ENCODE data around the gene GAMT. TPM values are rescaled to one million over a fixed set of nuclear protein-coding genes. Genes with fewer than 3 reads are reported as not detected.

Gene GAMT
- total and polyA plus RNA-seq, 2 experiments from 2014 or later, result 21.5 to 36.9 TPM

- TF ChIP-seq JUNB (IDR thresholded peaks at IDR 0.05; ENCODE audit: unreplicated experiment) (no peak), NANOG (IDR thresholded peaks at IDR 0.05; ENCODE audit: borderline replicate concordance) (no peak), POLR2AphosphoS5 (IDR thresholded peaks at IDR 0.05; ENCODE audit: low read depth) (no peak), EZH2phosphoT487 (IDR thresholded peaks at IDR 0.05; ENCODE audit: unreplicated experiment) (no peak), REST (IDR thresholded peaks at IDR 0.05; ENCODE audit: unreplicated experiment) (no peak), CTCF (conservative IDR thresholded peaks at IDR 0.05; ENCODE audit: low read depth in 2 of 2) (no peak), ZNF462 (CRISPR knock-in tag; IDR thresholded peaks at IDR 0.05) (no peak), ZNF114 (CRISPR knock-in tag; IDR thresholded peaks at IDR 0.05) (no peak), ZNF331 (CRISPR knock-in tag; IDR thresholded peaks at IDR 0.05; ENCODE audit: low read depth) (no peak), CREB1 (CRISPR knock-in tag; IDR thresholded peaks at IDR 0.05; ENCODE audit: low read depth) (no peak), EZH2 (IDR thresholded peaks at IDR 0.05; ENCODE audit: low read depth, unreplicated experiment) (no peak)
- no peak overlapping the region for H3K4me3 ChIP-seq
- no peaks in the 10 kb centered on the region for H3K79me2 ChIP-seq (replicated peaks; ENCODE audit: insufficient read depth)
- DNase-seq (ENCODE audit: low spot score) (no peak), ATAC-seq (no peak)
- H3K27ac ChIP-seq (ENCODE audit: low read depth), result no peak overlapping the region
- Mint-ChIP-seq H3K27me3 (ENCODE audit: insufficient read depth, low read depth, poor library complexity) (peaks cover 8% of the 10 kb centered on the region), H3K4me1 (peaks cover 6% of the 10 kb centered on the region; the same call in 2 of the 3 replicates), H3K9me3 (no peaks in the 10 kb centered on the region), H3K36me3 (ENCODE audit: low read depth) (no peaks in the 10 kb centered on the region; the same call in 2 of the 3 replicates), H3K4me3 (no peak overlapping the region), H3K27ac (no peak overlapping the region)
- H3K27me3 ChIP-seq (ENCODE audit: insufficient read depth), result peaks cover 6% of the 10 kb centered on the region; the same call in 1 of the 2 replicates
- no peak overlapping the region for H2AFZ ChIP-seq
- no peaks in the 10 kb centered on the region for H3K36me3 ChIP-seq (ENCODE audit: insufficient read depth)
- no peaks in the 10 kb centered on the region for H3K9me2 ChIP-seq (ENCODE audit: insufficient read depth)
- H3K4me2 ChIP-seq, result no peak overlapping the region
- peaks cover 4% of the 10 kb centered on the region; the same call in 1 of the 2 replicates for H3F3A ChIP-seq (replicated peaks; ENCODE audit: low read depth)
- no peaks in the 10 kb centered on the region; the same call in 1 of the 2 replicates for H4K20me1 ChIP-seq (replicated peaks; ENCODE audit: insufficient read depth)
- 0 out of 2 replicates have a peak, but pooled peaks cover 5% of the 10 kb centered on the region for H3K4me1 ChIP-seq (ENCODE audit: insufficient read depth)
These were observed 1.6 kb downstream of the GAMT start for GRCh38 chr19:1399745-1400144.

All from GM23338 (cell line).